Neural cell (in vitro differentiated cells): ENCODE data around the gene GAP43. TPM values are rescaled to one million over a fixed set of nuclear protein-coding genes. Genes with fewer than 3 reads are reported as not detected.

Source experiments
- H2AFZ ChIP-seq: fragments of 200-600, 300-800 bp; sonication (generic), shearing (Covaris generic); 2 replicates; pipeline ENCODE4 v1.6.0; 2014; ENCODE audit warnings: low read depth, mild to moderate bottlenecking, antibody characterized with exemption, low read length, moderate library complexity
- H3F3A ChIP-seq: fragments of 200-600 bp; shearing (Covaris generic); 2 replicates; pipeline ENCODE4 v1.6.1; 2016; ENCODE audit warnings: mild to moderate bottlenecking, moderate library complexity, mixed read lengths, antibody characterized with exemption, low read length; ENCODE audit not compliant: insufficient read depth, poor library complexity, severe bottlenecking
- H3K27ac ChIP-seq: fragments of 200-600, 300-800 bp; sonication (generic), shearing (Covaris generic); 2 replicates; pipeline ENCODE4 v1.5.1; 2014; ENCODE audit warnings: mild to moderate bottlenecking, low read length, moderate library complexity
- H3K27me3 ChIP-seq: fragments of 300-800, 200-600 bp; sonication (generic), shearing (Covaris generic); 2 replicates; pipeline ENCODE4 v1.6.0; 2014; ENCODE audit warnings: mild to moderate bottlenecking, low read depth, low read length, moderate library complexity; ENCODE audit not compliant: insufficient read depth
- H3K36me3 ChIP-seq: fragments of 300-800, 200-600 bp; sonication (generic), shearing (Covaris generic); 2 replicates; pipeline ENCODE4 v1.5.1; 2014; ENCODE audit warnings: mild to moderate bottlenecking, antibody characterized with exemption, low read length, moderate library complexity; ENCODE audit not compliant: insufficient read depth
- H3K4me2 ChIP-seq: fragments of 300-800, 200-600 bp; sonication (generic), shearing (Covaris generic); 2 replicates; pipeline ENCODE4 v1.6.0; 2014; ENCODE audit warnings: mild to moderate bottlenecking, low read length
- H3K4me3 ChIP-seq: fragments of 300-800, 200-600 bp; sonication (generic), shearing (Covaris generic); 2 replicates; pipeline ENCODE4 v1.5.1; 2014; ENCODE audit warnings: mild to moderate bottlenecking, low read length, moderate library complexity
- H3K79me2 ChIP-seq: fragments of 200-600 bp; shearing (Covaris generic); replicated peaks from 2 replicates; pipeline ENCODE4 v1.6.0; 2014; ENCODE audit warnings: mild to moderate bottlenecking, low read length, moderate library complexity; ENCODE audit not compliant: insufficient read depth
- H3K9ac ChIP-seq: fragments of 300-800, 200-600 bp; sonication (generic), shearing (Covaris generic); 2 replicates; pipeline ENCODE4 v1.6.1; 2016; ENCODE audit warnings: mild to moderate bottlenecking, low read length, mixed read lengths
- H3K9me2 ChIP-seq: fragments of 200-600 bp; shearing (Covaris generic); 2 replicates; pipeline ENCODE4 v1.6.1; 2016; ENCODE audit warnings: mild to moderate bottlenecking, low read length, mixed read lengths; ENCODE audit not compliant: insufficient read depth
- H3K9me3 ChIP-seq: fragments of 200-600, 300-800 bp; sonication (generic), shearing (Covaris generic); 2 replicates; pipeline ENCODE4 v1.6.1; 2016; ENCODE audit warnings: mild to moderate bottlenecking, mixed run types, low read length, moderate library complexity, mixed read lengths
- H4K20me1 ChIP-seq: fragments of 200-600 bp; shearing (Covaris generic); 2 replicates; pipeline ENCODE4 v1.6.1; 2016; ENCODE audit warnings: mild to moderate bottlenecking, mixed run types; ENCODE audit not compliant: insufficient read depth
- CTCF ChIP-seq: fragments of 450-650 bp; IDR thresholded peaks from 2 replicates; pipeline ENCODE4 v1.5.1; 2014; ENCODE audit warnings: antibody characterized with exemption, mild to moderate bottlenecking, moderate library complexity; ENCODE audit not compliant: poor library complexity, severe bottlenecking
- EP300 ChIP-seq: fragments of 450-650 bp; conservative IDR thresholded peaks from 2 replicates; pipeline ENCODE4 v1.6.1; 2014; ENCODE audit warnings: antibody characterized with exemption, mild to moderate bottlenecking, moderate library complexity; ENCODE audit not compliant: poor library complexity, severe bottlenecking
- EZH2 ChIP-seq: fragments of 200-600, 300-800 bp; shearing (Covaris generic), sonication (generic); IDR thresholded peaks from 2 replicates; pipeline ENCODE4 v1.6.1; 2014; ENCODE audit warnings: antibody characterized with exemption, low read length, borderline replicate concordance, mild to moderate bottlenecking; ENCODE audit not compliant: insufficient read depth, poor library complexity, severe bottlenecking
- MXI1 ChIP-seq: fragments of 450-650 bp; conservative IDR thresholded peaks from 2 replicates; pipeline ENCODE4 v1.6.1; 2014; ENCODE audit warnings: antibody characterized with exemption, mild to moderate bottlenecking; ENCODE audit not compliant: poor library complexity, severe bottlenecking
- POLR2AphosphoS5 ChIP-seq: IDR thresholded peaks from 2 replicates; pipeline ENCODE4 v1.6.1; 2012
- RAD21 ChIP-seq: fragments of 450-650 bp; conservative IDR thresholded peaks from 2 replicates; pipeline ENCODE4 v1.6.1; 2014; ENCODE audit warnings: antibody characterized with exemption, mild to moderate bottlenecking, moderate library complexity
- SMC3 ChIP-seq: fragments of 450-650 bp; conservative IDR thresholded peaks from 2 replicates; pipeline ENCODE4 v1.6.1; 2014; ENCODE audit warnings: antibody characterized with exemption, mild to moderate bottlenecking, moderate library complexity; ENCODE audit not compliant: poor library complexity
- TAF1 ChIP-seq: IDR thresholded peaks from 2 replicates; pipeline ENCODE4 v1.6.1; 2012; ENCODE audit warnings: low read depth
- polyA plus RNA-seq: library from polyadenylated mRNA; depleted of rRNA; stranded (reverse); fragments of >200 nt; gene quantifications from 2 replicates; pipeline ENCODE4 v1.2.3, GENCODE V29; 2014
- TF ChIP-seq, protein P1 (sequence below): IDR thresholded peaks from 2 replicates; pipeline ENCODE4 v1.6.1; 2012; ENCODE audit warnings: borderline replicate concordance

Gene GAP43
- polyA plus RNA-seq, 1 donor from 2014 or later, result 1,327 TPM

- H4K20me1 ChIP-seq, result peaks cover 6% of the 10 kb centered on the region
- peak overlapping the region; percentile 37 for H3K27ac ChIP-seq
- TF ChIP-seq TAF1, result no peak
- TF ChIP-seq EP300, result no peak
- H3F3A ChIP-seq, result peaks cover 6% of the 10 kb centered on the region
- peaks cover 16% of the 10 kb centered on the region for H3K36me3 ChIP-seq
- H3K4me3 ChIP-seq, result no peak overlapping the region
- H3K9me3 ChIP-seq, result no peaks in the 10 kb centered on the region
- H2AFZ ChIP-seq, result no peak overlapping the region
- H3K9ac ChIP-seq, result no peak overlapping the region
- H3K27me3 ChIP-seq, result no peaks in the 10 kb centered on the region
- no peak overlapping the region for H3K4me2 ChIP-seq
- no peaks in the 10 kb centered on the region for H3K9me2 ChIP-seq
- peaks cover 94% of the 10 kb centered on the region for H3K79me2 ChIP-seq
Measured at GRCh38 chr3:115662356-115662755, 39.0 kb downstream of the GAP43 start.

- peak overlapping the region; percentile 21 for H3K4me3 ChIP-seq
- no peak overlapping the region for H2AFZ ChIP-seq
- peaks cover 6% of the 10 kb centered on the region for H4K20me1 ChIP-seq
- peak overlapping the region; percentile 22 for H3K4me2 ChIP-seq
- H3K27ac ChIP-seq, result peak overlapping the region; percentile 37
- H3K9me2 ChIP-seq, result no peaks in the 10 kb centered on the region
- peak overlapping the region; percentile 13 for H3K9ac ChIP-seq
- peaks cover 4% of the 10 kb centered on the region for H3F3A ChIP-seq
- no peaks in the 10 kb centered on the region for H3K9me3 ChIP-seq
- no peak for TF ChIP-seq SMC3
- TF ChIP-seq POLR2AphosphoS5, result no peak
- no peak for TF ChIP-seq RAD21
- no peak for TF ChIP-seq TAF1
- TF ChIP-seq CTCF, result no peak
- TF ChIP-seq, protein P1, sequence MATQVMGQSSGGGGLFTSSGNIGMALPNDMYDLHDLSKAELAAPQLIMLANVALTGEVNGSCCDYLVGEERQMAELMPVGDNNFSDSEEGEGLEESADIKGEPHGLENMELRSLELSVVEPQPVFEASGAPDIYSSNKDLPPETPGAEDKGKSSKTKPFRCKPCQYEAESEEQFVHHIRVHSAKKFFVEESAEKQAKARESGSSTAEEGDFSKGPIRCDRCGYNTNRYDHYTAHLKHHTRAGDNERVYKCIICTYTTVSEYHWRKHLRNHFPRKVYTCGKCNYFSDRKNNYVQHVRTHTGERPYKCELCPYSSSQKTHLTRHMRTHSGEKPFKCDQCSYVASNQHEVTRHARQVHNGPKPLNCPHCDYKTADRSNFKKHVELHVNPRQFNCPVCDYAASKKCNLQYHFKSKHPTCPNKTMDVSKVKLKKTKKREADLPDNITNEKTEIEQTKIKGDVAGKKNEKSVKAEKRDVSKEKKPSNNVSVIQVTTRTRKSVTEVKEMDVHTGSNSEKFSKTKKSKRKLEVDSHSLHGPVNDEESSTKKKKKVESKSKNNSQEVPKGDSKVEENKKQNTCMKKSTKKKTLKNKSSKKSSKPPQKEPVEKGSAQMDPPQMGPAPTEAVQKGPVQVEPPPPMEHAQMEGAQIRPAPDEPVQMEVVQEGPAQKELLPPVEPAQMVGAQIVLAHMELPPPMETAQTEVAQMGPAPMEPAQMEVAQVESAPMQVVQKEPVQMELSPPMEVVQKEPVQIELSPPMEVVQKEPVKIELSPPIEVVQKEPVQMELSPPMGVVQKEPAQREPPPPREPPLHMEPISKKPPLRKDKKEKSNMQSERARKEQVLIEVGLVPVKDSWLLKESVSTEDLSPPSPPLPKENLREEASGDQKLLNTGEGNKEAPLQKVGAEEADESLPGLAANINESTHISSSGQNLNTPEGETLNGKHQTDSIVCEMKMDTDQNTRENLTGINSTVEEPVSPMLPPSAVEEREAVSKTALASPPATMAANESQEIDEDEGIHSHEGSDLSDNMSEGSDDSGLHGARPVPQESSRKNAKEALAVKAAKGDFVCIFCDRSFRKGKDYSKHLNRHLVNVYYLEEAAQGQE, result no peak
- no peak for TF ChIP-seq MXI1
- no peak for TF ChIP-seq EZH2
- TF ChIP-seq EP300, result no peak
- peaks cover 94% of the 10 kb centered on the region for H3K79me2 ChIP-seq
- no peaks in the 10 kb centered on the region for H3K27me3 ChIP-seq
- H3K36me3 ChIP-seq, result peaks cover 16% of the 10 kb centered on the region
Measured at GRCh38 chr3:115663414-115663813, 40.1 kb downstream of the GAP43 start.

- Histone ChIP-seq H3K9me2 (no peaks in the 10 kb centered on the region), H3K36me3 (peaks cover 16% of the 10 kb centered on the region), H3K4me2 (no peak overlapping the region), H4K20me1 (peaks cover 9% of the 10 kb centered on the region), H2AFZ (no peak overlapping the region), H3K4me3 (no peak overlapping the region), H3F3A (no peaks in the 10 kb centered on the region), H3K9ac (no peak overlapping the region), H3K79me2 (peaks cover 80% of the 10 kb centered on the region), H3K27ac (no peak overlapping the region), H3K27me3 (no peaks in the 10 kb centered on the region), H3K9me3 (no peaks in the 10 kb centered on the region)
- no peak for TF ChIP-seq MXI1
- no peak for TF ChIP-seq TAF1
- no peak for TF ChIP-seq POLR2AphosphoS5
- no peak for TF ChIP-seq RAD21
- TF ChIP-seq, protein P1, result no peak
- no peak for TF ChIP-seq EZH2
- no peak for TF ChIP-seq SMC3
- no peak for TF ChIP-seq EP300
- no peak for TF ChIP-seq CTCF
Measured at GRCh38 chr3:115666081-115666480, 42.8 kb downstream of the GAP43 start.
